GM23338 (cell line): ENCODE measurements around the gene BBOF1. TPM values are rescaled to one million over a fixed set of nuclear protein-coding genes. Genes with fewer than 3 reads are reported as not detected.
"Not testable (repeated sequence)": the region's sequence is repeated elsewhere in the genome, so short reads cannot be mapped to it uniquely, and the experiment has no call there.

ENCODE experiments used
- ATAC-seq: fragments of 200-7000 bp; cut with Tn5 transposase; 3 replicates; pipeline ENCODE4 v1.9.1; 2020
- DNase-seq: peaks from one replicate; pipeline ENCODE4 v3.0.0-alpha.2; 2015; ENCODE audit warnings: low spot score
- H2AFZ ChIP-seq: fragments of 200-600 bp; sonication (generic); 2 replicates; pipeline ENCODE4 v1.8.0; 2016; ENCODE audit warnings: antibody characterized with exemption, mild to moderate bottlenecking, moderate library complexity
- H3F3A ChIP-seq: fragments of 200-600 bp; sonication (generic); replicated peaks from 2 replicates; pipeline ENCODE4 v1.8.0; 2017; ENCODE audit warnings: antibody characterized with exemption, mixed run types, low read depth
- H3K27ac ChIP-seq: fragments of 200-600 bp; sonication (generic); 2 replicates; pipeline ENCODE4 v1.6.1; 2016; ENCODE audit warnings: low read depth
- H3K27me3 ChIP-seq: fragments of 200-600 bp; sonication (generic); 2 replicates; pipeline ENCODE4 v1.8.0; 2016; ENCODE audit warnings: mild to moderate bottlenecking, mixed run types, moderate library complexity; ENCODE audit not compliant: insufficient read depth
- H3K36me3 ChIP-seq: fragments of 200-600 bp; sonication (generic); 2 replicates; pipeline ENCODE4 v1.8.0; 2016; ENCODE audit warnings: mild to moderate bottlenecking; ENCODE audit not compliant: insufficient read depth
- H3K4me1 ChIP-seq: fragments of 200-600 bp; sonication (generic); 2 replicates; pipeline ENCODE4 v1.8.0; 2016; ENCODE audit warnings: mild to moderate bottlenecking, moderate library complexity; ENCODE audit not compliant: insufficient read depth
- H3K4me2 ChIP-seq: fragments of 200-600 bp; sonication (generic); 2 replicates; pipeline ENCODE4 v1.7.1; 2017; ENCODE audit warnings: mixed run types
- H3K4me3 ChIP-seq: fragments of 200-600 bp; sonication (generic); 2 replicates; pipeline ENCODE4 v1.6.1; 2016; ENCODE audit warnings: mixed run types
- H3K79me2 ChIP-seq: fragments of 200-600 bp; sonication (generic); replicated peaks from 2 replicates; pipeline ENCODE4 v1.8.0; 2017; ENCODE audit warnings: mild to moderate bottlenecking; ENCODE audit not compliant: insufficient read depth
- H3K9me2 ChIP-seq: fragments of 200-600 bp; sonication (generic); 2 replicates; pipeline ENCODE4 v1.8.0; 2017; ENCODE audit not compliant: insufficient read depth
- H4K20me1 ChIP-seq: fragments of 200-600 bp; sonication (generic); replicated peaks from 2 replicates; pipeline ENCODE4 v1.8.0; 2017; ENCODE audit warnings: mild to moderate bottlenecking; ENCODE audit not compliant: insufficient read depth
- H3K27ac Mint-ChIP-seq: 2 replicates; pipeline ENCODE4 v1.8.0; 2020; ENCODE audit warnings: inconsistent platforms, mild to moderate bottlenecking, moderate library complexity, mixed read lengths
- H3K27me3 Mint-ChIP-seq: 3 replicates; pipeline ENCODE4 v1.8.0; 2022; ENCODE audit warnings: low read depth, mild to moderate bottlenecking, moderate library complexity, mixed read lengths, inconsistent platforms; ENCODE audit not compliant: insufficient read depth, poor library complexity
- H3K36me3 Mint-ChIP-seq: 3 replicates; pipeline ENCODE4 v1.8.0; 2021; ENCODE audit warnings: low read depth, mild to moderate bottlenecking, inconsistent platforms, moderate library complexity, mixed read lengths
- H3K4me1 Mint-ChIP-seq: 3 replicates; pipeline ENCODE4 v1.8.0; 2020; ENCODE audit warnings: mild to moderate bottlenecking, inconsistent platforms, mixed read lengths
- H3K4me3 Mint-ChIP-seq: 3 replicates; pipeline ENCODE4 v1.8.0; 2021; ENCODE audit warnings: moderate library complexity, mild to moderate bottlenecking, inconsistent platforms, mixed read lengths
- H3K9me3 Mint-ChIP-seq: 3 replicates; pipeline ENCODE4 v1.8.0; 2020; ENCODE audit warnings: moderate library complexity, mild to moderate bottlenecking, inconsistent platforms, mixed read lengths
- EZH2 ChIP-seq: fragments of 200-600 bp; sonication (generic); IDR thresholded peaks from one replicate; pipeline ENCODE4 v1.8.0; 2017; ENCODE audit warnings: antibody characterized with exemption, mild to moderate bottlenecking, low read depth; ENCODE audit not compliant: unreplicated experiment
- EZH2phosphoT487 ChIP-seq: fragments of 200-600 bp; sonication (generic); IDR thresholded peaks from one replicate; pipeline ENCODE4 v1.8.1; 2018; ENCODE audit warnings: antibody characterized with exemption; ENCODE audit not compliant: unreplicated experiment
- NANOG ChIP-seq: IDR thresholded peaks from 2 replicates; pipeline ENCODE4 v1.6.1; 2016; ENCODE audit warnings: antibody characterized with exemption, borderline replicate concordance
- POLR2AphosphoS5 ChIP-seq: IDR thresholded peaks from 2 replicates; pipeline ENCODE4 v1.6.1; 2016; ENCODE audit warnings: antibody characterized with exemption, low read depth
- ZNF331 ChIP-seq: fragments of 250-450 bp; sonication (Bioruptor Pico); IDR thresholded peaks from 2 replicates; pipeline ENCODE4 v1.5.0; 2020; ENCODE audit warnings: low read depth, mild to moderate bottlenecking, moderate library complexity
- polyA plus RNA-seq: library from polyadenylated mRNA; unstranded; fragments of >200 nt; fragmentation: Nextera tagmentation; extraction: Ambion mirVana; gene quantifications from 2 replicates; pipeline ENCODE4 v1.2.1, GENCODE V29; 2016
- total RNA-seq: library from RNA; depleted of rRNA; stranded (reverse); fragments of >200 nt; shearing (Covaris generic); gene quantifications from 2 replicates; pipeline ENCODE4 v1.2.3, GENCODE V29; 2014
- TF ChIP-seq, protein P1 (sequence below): IDR thresholded peaks from one replicate; pipeline ENCODE4 v1.6.1; 2018; ENCODE audit warnings: antibody characterized with exemption; ENCODE audit not compliant: unreplicated experiment
- TF ChIP-seq, protein P2 (sequence below): IDR thresholded peaks from 2 replicates; pipeline ENCODE4 v1.6.1; 2016; ENCODE audit warnings: antibody characterized with exemption

Gene BBOF1
- total and polyA plus RNA-seq, 2 experiments from 2014 or later: 0.24 to 0.53 TPM

DNA sequence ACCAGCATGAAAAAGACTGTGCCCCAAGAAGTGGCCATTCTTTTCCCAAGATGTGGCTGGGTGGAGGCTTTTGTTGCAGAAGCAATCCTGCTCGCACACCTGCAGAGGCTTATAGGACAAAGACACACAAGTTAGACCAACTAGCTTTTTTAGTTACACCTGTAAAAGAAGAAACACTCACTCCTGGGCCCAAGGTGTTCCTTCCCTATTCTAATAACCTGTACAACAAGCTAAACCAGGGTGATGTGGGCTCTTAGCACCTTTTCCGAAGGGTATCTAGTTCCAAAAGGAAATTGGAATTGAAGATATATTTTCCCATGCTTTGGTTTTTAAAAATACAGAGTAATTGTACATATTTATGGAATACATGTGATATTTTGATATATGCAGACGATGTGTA, 31.1 kb upstream of the BBOF1 start:
- ATAC-seq: no peak
- Histone ChIP-seq H3K27me3 (no peaks in the 10 kb centered on the region), H4K20me1 (no peaks in the 10 kb centered on the region; the same call in 1 of the 2 replicates), H3K36me3 (no peaks in the 10 kb centered on the region; the same call in 1 of the 2 replicates), H3F3A (no peaks in the 10 kb centered on the region), H3K4me2 (no peak overlapping the region), H3K4me3 (no peak overlapping the region), H3K27ac (no peak overlapping the region), H3K9me2 (no peaks in the 10 kb centered on the region), H2AFZ (no peak overlapping the region), H3K79me2 (no peaks in the 10 kb centered on the region), H3K4me1 (no peaks in the 10 kb centered on the region)
- no peak overlapping the region for H3K27ac Mint-ChIP-seq
- no peak overlapping the region for H3K4me3 Mint-ChIP-seq
- H3K36me3 Mint-ChIP-seq: peaks cover 13% of the 10 kb centered on the region; the same call in 2 of the 3 replicates
- no peaks in the 10 kb centered on the region for H3K4me1 Mint-ChIP-seq
- TF ChIP-seq, protein P1, sequence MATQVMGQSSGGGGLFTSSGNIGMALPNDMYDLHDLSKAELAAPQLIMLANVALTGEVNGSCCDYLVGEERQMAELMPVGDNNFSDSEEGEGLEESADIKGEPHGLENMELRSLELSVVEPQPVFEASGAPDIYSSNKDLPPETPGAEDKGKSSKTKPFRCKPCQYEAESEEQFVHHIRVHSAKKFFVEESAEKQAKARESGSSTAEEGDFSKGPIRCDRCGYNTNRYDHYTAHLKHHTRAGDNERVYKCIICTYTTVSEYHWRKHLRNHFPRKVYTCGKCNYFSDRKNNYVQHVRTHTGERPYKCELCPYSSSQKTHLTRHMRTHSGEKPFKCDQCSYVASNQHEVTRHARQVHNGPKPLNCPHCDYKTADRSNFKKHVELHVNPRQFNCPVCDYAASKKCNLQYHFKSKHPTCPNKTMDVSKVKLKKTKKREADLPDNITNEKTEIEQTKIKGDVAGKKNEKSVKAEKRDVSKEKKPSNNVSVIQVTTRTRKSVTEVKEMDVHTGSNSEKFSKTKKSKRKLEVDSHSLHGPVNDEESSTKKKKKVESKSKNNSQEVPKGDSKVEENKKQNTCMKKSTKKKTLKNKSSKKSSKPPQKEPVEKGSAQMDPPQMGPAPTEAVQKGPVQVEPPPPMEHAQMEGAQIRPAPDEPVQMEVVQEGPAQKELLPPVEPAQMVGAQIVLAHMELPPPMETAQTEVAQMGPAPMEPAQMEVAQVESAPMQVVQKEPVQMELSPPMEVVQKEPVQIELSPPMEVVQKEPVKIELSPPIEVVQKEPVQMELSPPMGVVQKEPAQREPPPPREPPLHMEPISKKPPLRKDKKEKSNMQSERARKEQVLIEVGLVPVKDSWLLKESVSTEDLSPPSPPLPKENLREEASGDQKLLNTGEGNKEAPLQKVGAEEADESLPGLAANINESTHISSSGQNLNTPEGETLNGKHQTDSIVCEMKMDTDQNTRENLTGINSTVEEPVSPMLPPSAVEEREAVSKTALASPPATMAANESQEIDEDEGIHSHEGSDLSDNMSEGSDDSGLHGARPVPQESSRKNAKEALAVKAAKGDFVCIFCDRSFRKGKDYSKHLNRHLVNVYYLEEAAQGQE: no peak
- TF ChIP-seq ZNF331: no peak
- no peak for TF ChIP-seq POLR2AphosphoS5
- TF ChIP-seq EZH2: no peak
- peaks cover 3% of the 10 kb centered on the region for H3K27me3 Mint-ChIP-seq
- no peak for DNase-seq
- H3K9me3 Mint-ChIP-seq: no peaks in the 10 kb centered on the region; the same call in 2 of the 3 replicates

DNA sequence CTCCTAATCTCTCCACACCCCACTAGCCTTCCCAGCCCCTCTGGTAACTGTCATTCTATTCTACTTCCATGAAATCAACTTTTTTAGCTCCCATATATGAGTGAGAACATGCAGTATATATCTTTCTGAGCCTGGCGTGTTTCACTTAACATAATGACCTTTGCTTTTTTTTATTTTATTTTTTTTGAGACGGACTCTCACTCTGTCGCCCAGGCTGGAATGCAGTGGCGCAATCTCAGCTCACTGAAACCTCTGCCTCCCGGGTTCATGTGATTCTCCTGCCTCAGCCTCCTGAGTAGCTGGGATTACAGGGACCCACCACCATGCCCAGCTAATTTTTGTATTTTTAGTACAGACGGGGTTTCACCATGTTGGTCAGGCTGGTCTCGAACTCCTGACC, 30.5 kb upstream of the BBOF1 start:
- not testable (repeated sequence) for H3K79me2 ChIP-seq, H3K27ac ChIP-seq, ATAC-seq, H3K4me3 Mint-ChIP-seq, H3K27me3 ChIP-seq, DNase-seq, H3K9me2 ChIP-seq, H3K36me3 ChIP-seq, H3K4me2 ChIP-seq, H3K9me3 Mint-ChIP-seq, H3K27ac Mint-ChIP-seq, H3K27me3 Mint-ChIP-seq, H3K4me1 Mint-ChIP-seq, H4K20me1 ChIP-seq, H3K4me1 ChIP-seq, H3K4me3 ChIP-seq, H2AFZ ChIP-seq, H3F3A ChIP-seq
- peaks cover 13% of the 10 kb centered on the region; the same call in 2 of the 3 replicates for H3K36me3 Mint-ChIP-seq

DNA sequence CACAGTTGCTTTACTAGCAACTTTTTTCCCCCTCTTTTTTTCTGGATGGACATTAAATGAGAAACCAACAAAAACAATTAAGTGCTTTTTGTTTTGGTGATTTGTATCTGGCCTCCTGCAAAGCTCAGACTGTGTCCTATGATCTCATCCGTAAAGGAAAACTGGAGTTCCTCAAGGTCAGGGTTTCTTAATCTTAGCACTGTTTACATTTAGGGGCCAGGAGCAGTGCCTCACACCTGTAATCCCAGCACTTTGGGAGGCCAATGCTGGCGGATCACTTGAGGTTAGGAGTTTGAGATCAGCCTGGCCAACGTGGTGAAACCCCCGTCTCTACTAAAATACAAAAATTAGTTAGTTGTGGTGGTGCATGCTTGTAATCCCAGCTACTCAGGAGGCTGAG, 28.1 kb upstream of the BBOF1 start:
- Mint-ChIP-seq H3K27me3 (no peaks in the 10 kb centered on the region), H3K27ac (no peak overlapping the region), H3K9me3 (no peaks in the 10 kb centered on the region; the same call in 2 of the 3 replicates), H3K4me1 (no peaks in the 10 kb centered on the region), H3K36me3 (0 out of 3 replicates have a peak, but pooled peaks cover 4% of the 10 kb centered on the region), H3K4me3 (no peak overlapping the region)
- Histone ChIP-seq H3K27me3 (no peaks in the 10 kb centered on the region), H3K4me2 (no peak overlapping the region), H4K20me1 (no peaks in the 10 kb centered on the region; the same call in 1 of the 2 replicates), H3K36me3 (no peaks in the 10 kb centered on the region), H3K79me2 (no peaks in the 10 kb centered on the region), H3F3A (no peaks in the 10 kb centered on the region), H3K4me1 (no peaks in the 10 kb centered on the region), H3K4me3 (no peak overlapping the region), H3K27ac (no peak overlapping the region), H3K9me2 (no peaks in the 10 kb centered on the region), H2AFZ (no peak overlapping the region)
- DNase-seq (no peak), ATAC-seq (no peak)
- TF ChIP-seq NANOG (no peak), EZH2phosphoT487 (no peak)
- TF ChIP-seq, protein P2, sequence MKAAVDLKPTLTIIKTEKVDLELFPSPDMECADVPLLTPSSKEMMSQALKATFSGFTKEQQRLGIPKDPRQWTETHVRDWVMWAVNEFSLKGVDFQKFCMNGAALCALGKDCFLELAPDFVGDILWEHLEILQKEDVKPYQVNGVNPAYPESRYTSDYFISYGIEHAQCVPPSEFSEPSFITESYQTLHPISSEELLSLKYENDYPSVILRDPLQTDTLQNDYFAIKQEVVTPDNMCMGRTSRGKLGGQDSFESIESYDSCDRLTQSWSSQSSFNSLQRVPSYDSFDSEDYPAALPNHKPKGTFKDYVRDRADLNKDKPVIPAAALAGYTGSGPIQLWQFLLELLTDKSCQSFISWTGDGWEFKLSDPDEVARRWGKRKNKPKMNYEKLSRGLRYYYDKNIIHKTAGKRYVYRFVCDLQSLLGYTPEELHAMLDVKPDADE: no peak

DNA sequence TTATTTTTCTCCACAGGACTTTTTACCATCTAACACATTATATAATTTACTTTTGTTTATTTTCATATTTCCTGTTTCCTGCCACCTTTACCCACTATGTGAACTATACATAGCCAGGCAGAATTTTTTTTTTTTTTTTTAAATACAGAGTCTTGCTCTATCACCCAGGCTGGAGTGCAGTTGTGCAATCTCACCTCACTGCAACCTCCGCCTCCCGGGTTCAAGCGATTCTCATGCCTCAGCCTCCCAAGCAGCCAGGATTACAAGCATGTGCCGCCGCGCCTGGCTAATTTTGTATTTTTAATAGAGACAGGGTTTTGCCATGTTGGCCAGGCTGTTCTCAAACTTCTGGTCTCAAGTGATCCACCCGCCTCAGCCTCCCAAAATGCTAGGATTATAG, 24.2 kb upstream of the BBOF1 start:
- not testable (repeated sequence) for H3K36me3 Mint-ChIP-seq, H3F3A ChIP-seq, H3K9me2 ChIP-seq, H4K20me1 ChIP-seq, H3K27me3 Mint-ChIP-seq, DNase-seq, H3K4me2 ChIP-seq, H3K9me3 Mint-ChIP-seq, H3K4me1 Mint-ChIP-seq, H3K27me3 ChIP-seq, H3K4me3 Mint-ChIP-seq, H3K79me2 ChIP-seq, H3K27ac Mint-ChIP-seq, H3K4me1 ChIP-seq, H2AFZ ChIP-seq, H3K27ac ChIP-seq, ATAC-seq, H3K4me3 ChIP-seq, H3K36me3 ChIP-seq
